WTC11 (cell line): ENCODE data around the gene PREB. TPM values are rescaled to one million over a fixed set of nuclear protein-coding genes. Genes with fewer than 3 reads are reported as not detected.

Experiments used
- ATAC-seq: fragments of 200-7000 bp; cut with Tn5 transposase; 2 replicates; pipeline ENCODE4 v1.10.0; 2021; ENCODE audit warnings: mild to moderate bottlenecking, moderate library complexity
- CTCF ChIA-PET: fragments of 300-600 bp; sonication (Branson Sonifier 250); formaldehyde crosslinking; loops from one replicate; lab custom pipeline; 2021; ENCODE audit warnings: antibody characterized with exemption; lab: Charles Lee
- POLR2A ChIA-PET: fragments of 350-600 bp; sonication (Branson Sonifier 250); formaldehyde crosslinking; loops from one replicate; lab custom pipeline; 2021; ENCODE audit warnings: antibody characterized with exemption; lab: Charles Lee
- DNase-seq: peaks from one replicate; pipeline ENCODE4 v3.0.0; 2021; ENCODE audit warnings: low spot score
- H3K27ac Mint-ChIP-seq: 2 replicates; pipeline ENCODE4 v1.8.0; 2021; ENCODE audit warnings: mixed read lengths
- H3K27me3 Mint-ChIP-seq: 2 replicates; pipeline ENCODE4 v1.8.0; 2021; ENCODE audit warnings: low read depth, mild to moderate bottlenecking, moderate library complexity, mixed read lengths
- H3K36me3 Mint-ChIP-seq: 2 replicates; pipeline ENCODE4 v1.8.0; 2021; ENCODE audit warnings: mixed read lengths
- H3K4me1 Mint-ChIP-seq: 2 replicates; pipeline ENCODE4 v1.8.0; 2022; ENCODE audit warnings: mixed read lengths
- H3K4me3 Mint-ChIP-seq: 2 replicates; pipeline ENCODE4 v1.8.0; 2021; ENCODE audit warnings: mild to moderate bottlenecking, moderate library complexity, mixed read lengths
- H3K9me3 Mint-ChIP-seq: 2 replicates; pipeline ENCODE4 v1.8.0; 2021; ENCODE audit warnings: mixed read lengths
- ATF2 ChIP-seq: sonication (generic); formaldehyde crosslinking; IDR thresholded peaks from 2 replicates; pipeline ENCODE4 v1.8.1; 2022; ENCODE audit warnings: low read depth, missing genetic modification reagents, borderline replicate concordance
- CDX4 ChIP-seq: fragments of 250-450 bp; sonication (Bioruptor Pico); IDR thresholded peaks from 2 replicates; pipeline ENCODE4 v1.9.0; 2021; ENCODE audit warnings: moderate library complexity, mild to moderate bottlenecking, inconsistent platforms, borderline replicate concordance
- CREB1 ChIP-seq: sonication (generic); formaldehyde crosslinking; IDR thresholded peaks from 2 replicates; pipeline ENCODE4 v1.8.0; 2023; ENCODE audit warnings: mild to moderate bottlenecking, missing genetic modification reagents
- E2F5 ChIP-seq: sonication (generic); formaldehyde crosslinking; IDR thresholded peaks from 2 replicates; pipeline ENCODE4 v1.8.1; 2022; ENCODE audit warnings: mild to moderate bottlenecking, moderate library complexity, missing genetic modification reagents
- FOXK1 ChIP-seq: sonication (generic); formaldehyde crosslinking; IDR thresholded peaks from 2 replicates; pipeline ENCODE4 v1.8.0; 2022; ENCODE audit warnings: mild to moderate bottlenecking, moderate library complexity, missing genetic modification reagents
- NFE2L1 ChIP-seq: sonication (generic); formaldehyde crosslinking; IDR thresholded peaks from 2 replicates; pipeline ENCODE4 v1.8.1; 2023; ENCODE audit warnings: missing genetic modification reagents
- NFYB ChIP-seq: sonication (generic); formaldehyde crosslinking; conservative IDR thresholded peaks from 2 replicates; pipeline ENCODE4 v1.8.0; 2022; ENCODE audit warnings: low read depth, missing genetic modification reagents
- PREB ChIP-seq: sonication (generic); formaldehyde crosslinking; IDR thresholded peaks from 2 replicates; pipeline ENCODE4 v1.8.1; 2022; ENCODE audit warnings: mild to moderate bottlenecking, missing genetic modification reagents, moderate library complexity, borderline replicate concordance
- SMAD3 ChIP-seq: sonication (generic); formaldehyde crosslinking; IDR thresholded peaks from 2 replicates; pipeline ENCODE4 v1.8.0; 2022; ENCODE audit warnings: missing genetic modification reagents, mild to moderate bottlenecking, borderline replicate concordance
- SMAD4 ChIP-seq: sonication (generic); formaldehyde crosslinking; IDR thresholded peaks from 2 replicates; pipeline ENCODE4 v1.8.0; 2022; ENCODE audit warnings: mild to moderate bottlenecking, missing genetic modification reagents
- SP1 ChIP-seq: sonication (generic); formaldehyde crosslinking; conservative IDR thresholded peaks from 2 replicates; pipeline ENCODE4 v1.8.1; 2022; ENCODE audit warnings: missing genetic modification reagents
- ZNF416 ChIP-seq: fragments of 250-450 bp; sonication (Bioruptor Pico); IDR thresholded peaks from 2 replicates; pipeline ENCODE4 v1.9.0; 2021; ENCODE audit warnings: mild to moderate bottlenecking, inconsistent platforms
- total RNA-seq: library from RNA; stranded (reverse); gene quantifications from 3 replicates; pipeline ENCODE4 v1.2.3, GENCODE V29; 2021
- TF ChIP-seq, protein P1 (sequence below): sonication (generic); formaldehyde crosslinking; IDR thresholded peaks from 2 replicates; pipeline ENCODE4 v1.8.0; 2023; ENCODE audit warnings: missing genetic modification reagents, mild to moderate bottlenecking, borderline replicate concordance

Gene PREB
- total RNA-seq, 1 experiment from 2014 or later, result 69.2 TPM

- TF ChIP-seq, protein P1, sequence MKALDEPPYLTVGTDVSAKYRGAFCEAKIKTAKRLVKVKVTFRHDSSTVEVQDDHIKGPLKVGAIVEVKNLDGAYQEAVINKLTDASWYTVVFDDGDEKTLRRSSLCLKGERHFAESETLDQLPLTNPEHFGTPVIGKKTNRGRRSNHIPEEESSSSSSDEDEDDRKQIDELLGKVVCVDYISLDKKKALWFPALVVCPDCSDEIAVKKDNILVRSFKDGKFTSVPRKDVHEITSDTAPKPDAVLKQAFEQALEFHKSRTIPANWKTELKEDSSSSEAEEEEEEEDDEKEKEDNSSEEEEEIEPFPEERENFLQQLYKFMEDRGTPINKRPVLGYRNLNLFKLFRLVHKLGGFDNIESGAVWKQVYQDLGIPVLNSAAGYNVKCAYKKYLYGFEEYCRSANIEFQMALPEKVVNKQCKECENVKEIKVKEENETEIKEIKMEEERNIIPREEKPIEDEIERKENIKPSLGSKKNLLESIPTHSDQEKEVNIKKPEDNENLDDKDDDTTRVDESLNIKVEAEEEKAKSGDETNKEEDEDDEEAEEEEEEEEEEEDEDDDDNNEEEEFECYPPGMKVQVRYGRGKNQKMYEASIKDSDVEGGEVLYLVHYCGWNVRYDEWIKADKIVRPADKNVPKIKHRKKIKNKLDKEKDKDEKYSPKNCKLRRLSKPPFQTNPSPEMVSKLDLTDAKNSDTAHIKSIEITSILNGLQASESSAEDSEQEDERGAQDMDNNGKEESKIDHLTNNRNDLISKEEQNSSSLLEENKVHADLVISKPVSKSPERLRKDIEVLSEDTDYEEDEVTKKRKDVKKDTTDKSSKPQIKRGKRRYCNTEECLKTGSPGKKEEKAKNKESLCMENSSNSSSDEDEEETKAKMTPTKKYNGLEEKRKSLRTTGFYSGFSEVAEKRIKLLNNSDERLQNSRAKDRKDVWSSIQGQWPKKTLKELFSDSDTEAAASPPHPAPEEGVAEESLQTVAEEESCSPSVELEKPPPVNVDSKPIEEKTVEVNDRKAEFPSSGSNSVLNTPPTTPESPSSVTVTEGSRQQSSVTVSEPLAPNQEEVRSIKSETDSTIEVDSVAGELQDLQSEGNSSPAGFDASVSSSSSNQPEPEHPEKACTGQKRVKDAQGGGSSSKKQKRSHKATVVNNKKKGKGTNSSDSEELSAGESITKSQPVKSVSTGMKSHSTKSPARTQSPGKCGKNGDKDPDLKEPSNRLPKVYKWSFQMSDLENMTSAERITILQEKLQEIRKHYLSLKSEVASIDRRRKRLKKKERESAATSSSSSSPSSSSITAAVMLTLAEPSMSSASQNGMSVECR, result no peak
- TF ChIP-seq NFYB (CRISPR knock-in tag) (no peak), FOXK1 (no peak)
- TF ChIP-seq, all 79 proteins: peak for 0
These were observed 36.3 kb upstream of the PREB start (continued) for GRCh38 chr2:27170581-27171337.

DNA sequence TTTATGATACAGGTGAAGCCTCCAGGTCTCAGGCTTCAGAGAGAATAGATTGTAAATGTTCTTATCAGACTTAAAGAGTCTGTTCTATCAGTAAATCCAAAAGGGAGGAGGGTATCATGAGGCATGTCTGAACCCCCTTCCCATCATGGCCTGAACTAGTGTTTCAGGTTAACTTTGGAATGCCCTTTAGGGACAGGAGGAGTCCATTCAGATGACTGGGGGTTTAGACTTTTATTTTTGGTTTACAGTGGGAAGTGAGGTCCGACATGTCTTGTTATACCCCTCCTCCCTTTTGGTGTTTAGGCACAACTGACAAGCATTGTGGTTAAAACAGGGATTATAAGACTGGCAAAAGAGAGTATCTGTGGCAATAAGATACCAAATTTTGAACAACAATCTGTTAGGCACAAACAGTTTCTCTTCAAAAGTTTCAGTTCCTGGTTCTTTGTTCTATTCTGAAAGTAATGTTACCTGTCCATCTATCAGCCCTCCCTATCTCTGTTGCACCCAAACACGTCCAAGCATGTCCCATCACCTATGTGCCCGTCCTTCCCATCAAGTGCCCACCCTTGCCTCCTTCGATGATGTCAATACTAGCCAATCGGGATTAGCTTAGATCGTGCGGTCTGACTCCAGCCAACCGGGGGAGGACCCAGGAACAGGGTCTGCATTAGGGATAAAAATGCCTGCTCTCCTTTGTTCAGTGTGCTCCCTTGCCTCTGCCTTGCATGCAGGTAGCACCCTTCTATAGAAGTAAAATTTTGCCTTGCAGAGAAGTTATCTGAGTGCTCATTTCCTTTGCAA is 30.7 kb upstream of the PREB start:
- ATAC-seq, result peak; percentile 29; the same call in 1 of the 2 replicates
- CTCF ChIA-PET, result interaction anchor here (1.3 to 3.2 kb wide), 2 partner anchors 14 to 31 kb away, joined by 4 to 9 read pairs; no protein-coding TSS in a partner anchor

More for the DNA sequence above, 30.7 kb upstream of the PREB start:
- Mint-ChIP-seq H3K36me3 (peaks cover 9% of the 10 kb centered on the region; the same call in 1 of the 2 replicates), H3K27me3 (no peaks in the 10 kb centered on the region), H3K4me1 (peaks cover 21% of the 10 kb centered on the region), H3K4me3 (no peak overlapping the region), H3K9me3 (peaks cover 11% of the 10 kb centered on the region), H3K27ac (no peak overlapping the region)
- no peak for DNase-seq
- POLR2A ChIA-PET, result no interaction called here
- TF ChIP-seq NFE2L1 (CRISPR knock-in tag) (no peak), E2F5 (CRISPR knock-in tag) (no peak), ATF2 (no peak), PREB (CRISPR knock-in tag) (no peak), SMAD3 (CRISPR knock-in tag) (no peak), CREB1 (CRISPR knock-in tag) (no peak), ZNF416 (CRISPR knock-in tag) (no peak), SP1 (CRISPR knock-in tag) (no peak), SMAD4 (no peak), CDX4 (no peak)
